Type B pancreatic cell (in vitro differentiated cells): ENCODE measurements around the gene DENND6B. TPM values are rescaled to one million over a fixed set of nuclear protein-coding genes. Genes with fewer than 3 reads are reported as not detected.

Experiments
- DNase-seq: peaks from one replicate; pipeline ENCODE4 v3.0.0; 2021; ENCODE audit warnings: mixed read lengths; ENCODE audit not compliant: unreplicated experiment; ENCODE audit errors: extremely low spot score
- H3K27ac Mint-ChIP-seq: 2 replicates; pipeline ENCODE4 v1.8.0; 2021; ENCODE audit warnings: mild to moderate bottlenecking, mixed read lengths
- H3K27me3 Mint-ChIP-seq: 2 replicates; pipeline ENCODE4 v1.8.0; 2021; ENCODE audit warnings: mixed read lengths
- H3K36me3 Mint-ChIP-seq: 2 replicates; pipeline ENCODE4 v1.8.0; 2021; ENCODE audit warnings: mixed read lengths
- H3K4me1 Mint-ChIP-seq: one replicate; pipeline ENCODE4 v1.8.0; 2021; ENCODE audit warnings: mixed read lengths; ENCODE audit not compliant: unreplicated experiment
- H3K4me3 Mint-ChIP-seq: 2 replicates; pipeline ENCODE4 v1.8.0; 2021; ENCODE audit warnings: mild to moderate bottlenecking, mixed read lengths
- H3K9me3 Mint-ChIP-seq: 2 replicates; pipeline ENCODE4 v1.8.0; 2021; ENCODE audit warnings: mixed read lengths
- total RNA-seq: library from RNA; stranded (reverse); gene quantifications from 2 replicates; pipeline ENCODE4 v1.2.1, GENCODE V29; 2021; ENCODE audit warnings: low replicate concordance
- TF ChIP-seq, protein P1 (sequence below): fragments of 200-600 bp; sonication (generic); conservative IDR thresholded peaks from 2 replicates; pipeline ENCODE4 v1.5.0; 2021; ENCODE audit warnings: antibody characterized with exemption, mild to moderate bottlenecking

The DENND6B gene
- total RNA-seq, 1 donor from 2014 or later: 25.6 TPM

DNA sequence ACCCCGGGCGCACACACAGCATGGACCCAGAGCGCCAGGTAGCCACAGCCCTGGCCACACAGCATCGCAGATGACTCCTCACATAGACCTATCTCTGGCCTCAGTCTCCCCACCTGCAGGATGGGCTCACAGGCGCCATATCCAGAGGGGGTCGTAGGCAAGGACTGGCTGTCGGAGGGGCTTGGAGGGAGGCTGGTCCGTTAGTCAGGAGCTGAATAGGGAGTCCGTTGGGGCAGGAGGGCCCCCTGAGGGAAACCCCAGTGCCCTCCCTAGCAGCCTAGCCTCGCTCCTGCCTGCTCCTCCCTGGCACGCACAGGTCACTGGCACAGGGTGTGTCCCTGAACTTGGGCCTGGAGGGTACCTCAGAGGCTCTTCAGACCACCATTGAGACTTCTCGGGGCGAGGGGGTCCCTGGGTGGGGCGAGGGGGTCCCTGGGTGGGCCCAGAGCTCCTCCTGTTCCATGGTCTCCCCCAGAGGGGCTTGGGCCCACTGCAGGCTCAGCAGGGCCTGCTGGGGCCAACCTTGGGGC, 21.4 kb downstream of the DENND6B start:
- peak overlapping the region; percentile 94 for H3K4me3 Mint-ChIP-seq
- H3K4me1 Mint-ChIP-seq: peaks cover 24% of the 10 kb centered on the region
- H3K27ac Mint-ChIP-seq: peak overlapping the region; percentile 98
- H3K9me3 Mint-ChIP-seq: no peaks in the 10 kb centered on the region
- DNase-seq: no peak
- TF ChIP-seq, protein P1, sequence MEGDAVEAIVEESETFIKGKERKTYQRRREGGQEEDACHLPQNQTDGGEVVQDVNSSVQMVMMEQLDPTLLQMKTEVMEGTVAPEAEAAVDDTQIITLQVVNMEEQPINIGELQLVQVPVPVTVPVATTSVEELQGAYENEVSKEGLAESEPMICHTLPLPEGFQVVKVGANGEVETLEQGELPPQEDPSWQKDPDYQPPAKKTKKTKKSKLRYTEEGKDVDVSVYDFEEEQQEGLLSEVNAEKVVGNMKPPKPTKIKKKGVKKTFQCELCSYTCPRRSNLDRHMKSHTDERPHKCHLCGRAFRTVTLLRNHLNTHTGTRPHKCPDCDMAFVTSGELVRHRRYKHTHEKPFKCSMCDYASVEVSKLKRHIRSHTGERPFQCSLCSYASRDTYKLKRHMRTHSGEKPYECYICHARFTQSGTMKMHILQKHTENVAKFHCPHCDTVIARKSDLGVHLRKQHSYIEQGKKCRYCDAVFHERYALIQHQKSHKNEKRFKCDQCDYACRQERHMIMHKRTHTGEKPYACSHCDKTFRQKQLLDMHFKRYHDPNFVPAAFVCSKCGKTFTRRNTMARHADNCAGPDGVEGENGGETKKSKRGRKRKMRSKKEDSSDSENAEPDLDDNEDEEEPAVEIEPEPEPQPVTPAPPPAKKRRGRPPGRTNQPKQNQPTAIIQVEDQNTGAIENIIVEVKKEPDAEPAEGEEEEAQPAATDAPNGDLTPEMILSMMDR: no peak
- peaks cover 4% of the 10 kb centered on the region for H3K36me3 Mint-ChIP-seq
- H3K27me3 Mint-ChIP-seq: no peaks in the 10 kb centered on the region

DNA sequence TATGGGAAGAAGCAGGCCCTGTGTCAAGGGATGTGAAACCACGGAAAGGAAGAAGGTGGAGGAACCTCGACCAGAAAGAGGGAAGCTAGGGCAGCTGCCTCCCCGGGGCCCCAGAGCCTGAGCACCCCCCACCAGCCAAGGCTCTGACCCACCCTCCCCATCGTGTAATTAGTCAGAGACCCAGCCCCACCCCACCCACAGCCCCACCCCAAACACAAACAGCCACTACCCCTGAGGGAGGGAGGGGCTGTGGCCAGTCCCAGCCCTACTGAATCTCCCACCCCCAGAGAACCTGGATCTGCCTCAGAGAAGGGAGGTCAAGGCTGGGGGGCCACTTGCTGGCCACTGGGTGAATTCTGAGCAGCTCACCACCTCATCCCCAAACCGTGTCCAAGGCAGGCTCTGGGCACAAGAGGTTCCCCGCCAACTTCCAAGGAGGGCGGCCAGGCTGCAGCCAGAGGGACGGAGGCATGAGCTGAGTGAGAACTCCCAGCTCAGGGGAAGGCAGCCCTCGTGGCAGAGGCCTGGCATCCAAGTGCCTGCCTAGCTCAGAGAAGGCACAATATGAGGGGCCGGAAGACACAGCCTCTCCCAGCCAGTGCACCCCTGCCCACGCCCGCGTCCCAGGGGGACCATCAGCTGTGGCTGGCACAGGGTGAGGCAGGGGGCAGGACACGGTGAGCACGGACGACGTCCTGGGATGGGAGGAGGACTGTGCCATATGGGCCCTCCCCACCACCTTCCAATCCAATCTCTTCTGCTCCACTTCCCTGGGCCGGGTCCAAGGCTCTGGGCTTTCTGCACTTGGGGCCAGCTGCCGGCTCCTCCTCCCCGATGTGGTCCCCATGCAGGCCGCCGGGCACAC, 22.1 kb downstream of the DENND6B start:
- no peaks in the 10 kb centered on the region for H3K9me3 Mint-ChIP-seq
- peak overlapping the region; percentile 94 for H3K4me3 Mint-ChIP-seq
- peaks cover 4% of the 10 kb centered on the region for H3K36me3 Mint-ChIP-seq
- TF ChIP-seq, protein P1: no peak
- H3K4me1 Mint-ChIP-seq: peaks cover 24% of the 10 kb centered on the region
- peak overlapping the region; percentile 98 for H3K27ac Mint-ChIP-seq
- no peaks in the 10 kb centered on the region for H3K27me3 Mint-ChIP-seq
- no peak for DNase-seq

DNA sequence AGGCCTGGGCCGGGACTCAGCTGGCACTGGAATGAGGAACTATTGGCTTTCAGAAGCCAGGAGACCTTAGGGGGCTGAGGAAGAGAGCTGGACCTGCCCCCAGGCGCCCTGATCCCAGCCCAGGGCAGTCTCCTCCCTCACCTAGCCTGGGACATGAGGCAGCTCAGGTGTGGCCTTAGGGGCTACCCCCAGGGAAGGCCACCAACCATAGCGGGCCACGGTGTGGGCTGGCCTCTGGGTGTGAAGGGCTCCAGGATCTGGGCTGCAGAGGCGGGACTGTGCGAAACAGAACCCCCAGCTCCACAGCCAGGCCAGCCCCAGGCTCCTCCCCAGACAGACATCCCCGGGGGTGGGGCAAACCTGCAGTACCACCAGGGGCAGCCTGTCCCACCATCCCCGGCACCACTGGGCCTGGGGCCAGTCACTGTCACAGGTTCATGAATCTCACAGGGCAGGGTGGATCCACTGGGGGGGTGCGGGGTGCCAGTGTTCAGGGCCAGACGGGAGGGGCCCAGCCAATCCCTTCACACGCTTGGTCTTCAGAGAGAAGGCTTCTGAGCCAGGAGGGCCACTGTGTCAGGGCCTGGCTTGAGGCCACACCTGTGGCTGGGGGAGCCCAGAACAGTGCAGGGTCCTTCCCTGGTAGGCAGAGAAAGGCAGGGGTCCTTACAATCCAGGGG, 22.8 kb downstream of the DENND6B start:
- peaks cover 24% of the 10 kb centered on the region for H3K4me1 Mint-ChIP-seq
- H3K4me3 Mint-ChIP-seq: peak overlapping the region; percentile 87
- H3K36me3 Mint-ChIP-seq: peaks cover 4% of the 10 kb centered on the region
- no peak for DNase-seq
- H3K9me3 Mint-ChIP-seq: no peaks in the 10 kb centered on the region
- H3K27ac Mint-ChIP-seq: peak overlapping the region; percentile 98
- TF ChIP-seq, protein P1: no peak
- H3K27me3 Mint-ChIP-seq: no peaks in the 10 kb centered on the region

DNA sequence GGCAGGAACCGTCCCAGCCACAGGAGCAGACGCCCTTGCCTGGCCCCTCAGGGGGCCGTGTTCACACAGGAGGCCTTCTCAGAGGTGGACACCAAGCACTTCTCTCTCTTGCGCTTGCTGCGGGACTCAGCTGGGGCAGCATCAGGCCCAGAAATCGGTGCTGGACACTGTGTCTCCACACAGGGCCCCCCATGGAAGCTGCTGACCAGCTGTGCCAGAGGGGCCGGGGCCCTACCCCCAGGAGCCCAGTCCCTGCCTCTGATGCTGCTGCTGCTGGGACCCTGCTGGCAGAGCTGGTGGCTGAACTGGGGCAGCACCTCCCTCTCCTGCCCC, 23.3 kb downstream of the DENND6B start:
- Mint-ChIP-seq H3K4me1 (peaks cover 20% of the 10 kb centered on the region), H3K36me3 (peaks cover 4% of the 10 kb centered on the region), H3K27me3 (no peaks in the 10 kb centered on the region), H3K9me3 (no peaks in the 10 kb centered on the region), H3K4me3 (peak overlapping the region; percentile 87), H3K27ac (peak overlapping the region; percentile 98)
- TF ChIP-seq, protein P1: no peak
- DNase-seq: no peak

DNA sequence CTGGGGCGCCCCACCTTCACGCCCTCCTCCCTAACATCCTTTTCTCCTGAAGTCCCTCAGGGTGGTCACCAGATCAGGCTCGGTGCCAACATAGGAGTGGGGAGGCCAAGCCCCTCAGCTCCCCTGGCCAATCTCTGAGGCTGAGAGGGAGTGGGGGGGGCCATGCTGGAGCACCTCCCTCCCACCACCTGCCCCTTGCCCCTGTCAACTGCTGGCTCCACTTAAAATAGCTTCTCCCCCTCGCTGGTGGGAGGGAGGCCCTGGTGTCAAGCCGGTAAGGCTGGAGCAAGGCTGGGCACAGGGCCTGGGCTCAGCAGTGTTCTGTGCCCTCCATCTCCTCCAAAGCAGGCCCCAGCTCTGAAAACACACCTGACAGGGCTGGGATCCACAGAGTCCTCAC, 24.2 kb downstream of the DENND6B start:
- DNase-seq: no peak
- Mint-ChIP-seq H3K9me3 (no peaks in the 10 kb centered on the region), H3K27ac (peak overlapping the region; percentile 98), H3K4me3 (peak overlapping the region; percentile 25), H3K27me3 (no peaks in the 10 kb centered on the region), H3K4me1 (peaks cover 21% of the 10 kb centered on the region), H3K36me3 (peaks cover 4% of the 10 kb centered on the region)
- TF ChIP-seq, protein P1: no peak
